HCT116 (cell line): ENCODE data around the gene MS4A15.

ENCODE experiments used
- POLR2A ChIP-seq: IDR thresholded peaks from 2 replicates; pipeline ENCODE4 v1.7.0; 2011; ENCODE audit warnings: borderline replicate concordance; ENCODE audit not compliant: insufficient read depth, insufficient read length; ENCODE audit errors: extremely low read depth
- YY1 ChIP-seq: IDR thresholded peaks from 2 replicates; pipeline ENCODE4 v1.6.1; 2011; ENCODE audit warnings: low read length, low read depth, moderate library complexity, mild to moderate bottlenecking; ENCODE audit not compliant: insufficient replicate concordance; ENCODE audit errors: extremely low read depth
- TF ChIP-seq, protein P1 (sequence below), 3 experiments: fragments of 200-600 bp in 1 of 3; sonication (generic) in 1 of 3; IDR thresholded peaks in 2 of 3; conservative IDR thresholded peaks in 1 of 3; 2 replicates each; pipeline ENCODE4 v1.5.1; 2012 to 2017; ENCODE audit warnings: low read depth in 2 of 3, low read length in 2 of 3, antibody characterized with exemption in 1 of 3, borderline replicate concordance in 1 of 3, control low read depth in 1 of 3, mild to moderate bottlenecking in 1 of 3, mixed read lengths in 1 of 3, mixed run types in 1 of 3, moderate library complexity in 1 of 3; ENCODE audit not compliant: insufficient read depth in 1 of 3
- TF ChIP-seq, protein P2 (sequence below): IDR thresholded peaks from 2 replicates; pipeline ENCODE4 v1.6.1; 2012; ENCODE audit warnings: low read depth

DNA sequence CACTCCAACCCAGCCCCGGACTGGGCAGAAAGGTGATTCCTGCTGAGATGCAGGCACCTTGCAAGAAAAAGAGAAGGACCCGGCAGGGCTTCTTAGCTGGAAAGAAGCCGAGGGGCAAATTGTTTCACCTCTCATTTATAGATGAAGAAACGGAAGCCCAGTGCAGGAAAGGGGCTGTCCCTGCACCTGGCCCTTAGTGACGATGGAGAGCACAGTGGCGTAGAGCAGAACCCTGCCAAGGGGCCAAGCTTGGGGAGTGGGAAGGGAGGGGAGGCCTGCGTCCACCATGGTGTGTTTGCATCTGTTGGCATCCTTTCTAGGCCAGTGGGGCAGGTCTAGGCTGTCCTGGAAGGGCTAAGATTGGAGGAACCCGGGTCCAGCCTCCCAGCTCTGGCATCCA lies 7.8 kb upstream of the MS4A15 start:
- TF ChIP-seq, protein P1, sequence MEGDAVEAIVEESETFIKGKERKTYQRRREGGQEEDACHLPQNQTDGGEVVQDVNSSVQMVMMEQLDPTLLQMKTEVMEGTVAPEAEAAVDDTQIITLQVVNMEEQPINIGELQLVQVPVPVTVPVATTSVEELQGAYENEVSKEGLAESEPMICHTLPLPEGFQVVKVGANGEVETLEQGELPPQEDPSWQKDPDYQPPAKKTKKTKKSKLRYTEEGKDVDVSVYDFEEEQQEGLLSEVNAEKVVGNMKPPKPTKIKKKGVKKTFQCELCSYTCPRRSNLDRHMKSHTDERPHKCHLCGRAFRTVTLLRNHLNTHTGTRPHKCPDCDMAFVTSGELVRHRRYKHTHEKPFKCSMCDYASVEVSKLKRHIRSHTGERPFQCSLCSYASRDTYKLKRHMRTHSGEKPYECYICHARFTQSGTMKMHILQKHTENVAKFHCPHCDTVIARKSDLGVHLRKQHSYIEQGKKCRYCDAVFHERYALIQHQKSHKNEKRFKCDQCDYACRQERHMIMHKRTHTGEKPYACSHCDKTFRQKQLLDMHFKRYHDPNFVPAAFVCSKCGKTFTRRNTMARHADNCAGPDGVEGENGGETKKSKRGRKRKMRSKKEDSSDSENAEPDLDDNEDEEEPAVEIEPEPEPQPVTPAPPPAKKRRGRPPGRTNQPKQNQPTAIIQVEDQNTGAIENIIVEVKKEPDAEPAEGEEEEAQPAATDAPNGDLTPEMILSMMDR (IDR thresholded peaks at IDR 0.05 in 2 of 3, conservative IDR thresholded peaks at IDR 0.05 in 1 of 3; ENCODE audit: borderline replicate concordance in 1 of 3, insufficient read depth in 1 of 3, low read depth in 2 of 3, low read length in 2 of 3): no peak
- TF ChIP-seq, protein P2, sequence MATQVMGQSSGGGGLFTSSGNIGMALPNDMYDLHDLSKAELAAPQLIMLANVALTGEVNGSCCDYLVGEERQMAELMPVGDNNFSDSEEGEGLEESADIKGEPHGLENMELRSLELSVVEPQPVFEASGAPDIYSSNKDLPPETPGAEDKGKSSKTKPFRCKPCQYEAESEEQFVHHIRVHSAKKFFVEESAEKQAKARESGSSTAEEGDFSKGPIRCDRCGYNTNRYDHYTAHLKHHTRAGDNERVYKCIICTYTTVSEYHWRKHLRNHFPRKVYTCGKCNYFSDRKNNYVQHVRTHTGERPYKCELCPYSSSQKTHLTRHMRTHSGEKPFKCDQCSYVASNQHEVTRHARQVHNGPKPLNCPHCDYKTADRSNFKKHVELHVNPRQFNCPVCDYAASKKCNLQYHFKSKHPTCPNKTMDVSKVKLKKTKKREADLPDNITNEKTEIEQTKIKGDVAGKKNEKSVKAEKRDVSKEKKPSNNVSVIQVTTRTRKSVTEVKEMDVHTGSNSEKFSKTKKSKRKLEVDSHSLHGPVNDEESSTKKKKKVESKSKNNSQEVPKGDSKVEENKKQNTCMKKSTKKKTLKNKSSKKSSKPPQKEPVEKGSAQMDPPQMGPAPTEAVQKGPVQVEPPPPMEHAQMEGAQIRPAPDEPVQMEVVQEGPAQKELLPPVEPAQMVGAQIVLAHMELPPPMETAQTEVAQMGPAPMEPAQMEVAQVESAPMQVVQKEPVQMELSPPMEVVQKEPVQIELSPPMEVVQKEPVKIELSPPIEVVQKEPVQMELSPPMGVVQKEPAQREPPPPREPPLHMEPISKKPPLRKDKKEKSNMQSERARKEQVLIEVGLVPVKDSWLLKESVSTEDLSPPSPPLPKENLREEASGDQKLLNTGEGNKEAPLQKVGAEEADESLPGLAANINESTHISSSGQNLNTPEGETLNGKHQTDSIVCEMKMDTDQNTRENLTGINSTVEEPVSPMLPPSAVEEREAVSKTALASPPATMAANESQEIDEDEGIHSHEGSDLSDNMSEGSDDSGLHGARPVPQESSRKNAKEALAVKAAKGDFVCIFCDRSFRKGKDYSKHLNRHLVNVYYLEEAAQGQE: no peak
- TF ChIP-seq POLR2A: no peak
- TF ChIP-seq YY1: no peak
